ENCODE data around the gene ARID1B. TPM values are rescaled to one million over a fixed set of nuclear protein-coding genes. Genes with fewer than 3 reads are reported as not detected.
A peak's percentile ranks its signal among the peaks of the same experiment; 100 is the strongest.

Gene ARID1B
- total RNA-seq, 2 donors from 2014 or later: 43.9 to 44.6 TPM

- no peak overlapping the region for H3K27ac ChIP-seq
- TF ChIP-seq, protein P1, sequence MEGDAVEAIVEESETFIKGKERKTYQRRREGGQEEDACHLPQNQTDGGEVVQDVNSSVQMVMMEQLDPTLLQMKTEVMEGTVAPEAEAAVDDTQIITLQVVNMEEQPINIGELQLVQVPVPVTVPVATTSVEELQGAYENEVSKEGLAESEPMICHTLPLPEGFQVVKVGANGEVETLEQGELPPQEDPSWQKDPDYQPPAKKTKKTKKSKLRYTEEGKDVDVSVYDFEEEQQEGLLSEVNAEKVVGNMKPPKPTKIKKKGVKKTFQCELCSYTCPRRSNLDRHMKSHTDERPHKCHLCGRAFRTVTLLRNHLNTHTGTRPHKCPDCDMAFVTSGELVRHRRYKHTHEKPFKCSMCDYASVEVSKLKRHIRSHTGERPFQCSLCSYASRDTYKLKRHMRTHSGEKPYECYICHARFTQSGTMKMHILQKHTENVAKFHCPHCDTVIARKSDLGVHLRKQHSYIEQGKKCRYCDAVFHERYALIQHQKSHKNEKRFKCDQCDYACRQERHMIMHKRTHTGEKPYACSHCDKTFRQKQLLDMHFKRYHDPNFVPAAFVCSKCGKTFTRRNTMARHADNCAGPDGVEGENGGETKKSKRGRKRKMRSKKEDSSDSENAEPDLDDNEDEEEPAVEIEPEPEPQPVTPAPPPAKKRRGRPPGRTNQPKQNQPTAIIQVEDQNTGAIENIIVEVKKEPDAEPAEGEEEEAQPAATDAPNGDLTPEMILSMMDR (IDR thresholded peaks at IDR 0.05): no peak
- H3K27me3 ChIP-seq: no peaks in the 10 kb centered on the region
- H3K4me3 ChIP-seq: no peak overlapping the region
- peaks cover 0 to 6% of the 10 kb centered on the region in 2 donors for H3K4me1 ChIP-seq
- no peaks in the 10 kb centered on the region for H3K9me3 ChIP-seq
- H3K36me3 ChIP-seq: no peaks in the 10 kb centered on the region
- no peak for DNase-seq (ENCODE audit: low spot score)
Measured at GRCh38 chr6:157217894-157218370, 440.8 kb downstream of the ARID1B start.

DNA sequence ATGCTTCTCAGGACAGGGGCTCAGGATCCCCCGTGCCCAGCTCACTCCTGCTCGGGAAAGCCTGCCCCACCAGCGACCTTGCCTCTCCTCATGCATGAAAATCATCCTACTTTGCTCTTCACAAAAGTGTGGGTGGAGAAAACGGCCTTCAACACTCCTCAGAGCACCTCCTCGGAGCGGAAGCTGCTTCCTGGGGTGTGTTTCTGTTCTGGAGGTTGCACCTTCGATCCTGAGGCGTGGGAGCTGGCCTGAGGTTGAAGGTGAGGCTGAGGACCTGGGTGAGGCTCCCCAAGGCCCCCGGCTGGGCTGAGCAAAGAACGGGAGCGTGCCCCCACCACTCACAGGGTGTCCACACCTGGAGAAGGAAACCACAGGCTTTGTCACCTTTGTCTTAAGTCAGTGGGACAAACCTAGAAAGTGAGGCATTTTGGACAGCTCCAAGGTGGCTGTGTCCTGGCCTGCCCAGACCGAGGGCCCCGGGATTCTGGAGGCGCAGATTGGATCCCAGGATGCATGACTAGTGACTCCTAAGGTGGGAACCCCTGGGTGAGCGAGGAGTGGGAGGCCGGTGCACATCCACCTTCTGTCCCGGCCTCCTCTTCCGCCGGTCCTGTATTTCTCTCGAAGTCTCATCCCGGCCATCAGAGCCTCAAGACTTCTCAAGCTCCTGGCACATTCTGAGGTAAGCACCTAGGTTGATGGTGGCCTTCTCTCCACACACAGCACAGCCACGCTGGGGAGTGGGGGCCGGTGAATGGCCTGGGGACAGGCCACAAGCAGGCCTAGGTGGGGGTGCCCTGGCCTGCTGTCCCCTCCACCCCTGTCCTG lies 441.4 kb downstream of the ARID1B start:
- Histone ChIP-seq H3K9me3 (no peaks in the 10 kb centered on the region), H3K27me3 (no peaks in the 10 kb centered on the region), H3K4me3 (no peak overlapping the region), H3K4me1 (peaks cover 0 to 6% of the 10 kb centered on the region in 2 donors), H3K27ac (no peak overlapping the region), H3K36me3 (no peaks in the 10 kb centered on the region)
- TF ChIP-seq, protein P1 (IDR thresholded peaks at IDR 0.05): no peak
- DNase-seq (ENCODE audit: low spot score): no peak

- H3K4me1 ChIP-seq: peaks cover 0 to 6% of the 10 kb centered on the region in 2 donors
- H3K9me3 ChIP-seq: no peaks in the 10 kb centered on the region
- H3K27ac ChIP-seq: no peak overlapping the region
- no peaks in the 10 kb centered on the region for H3K27me3 ChIP-seq
- TF ChIP-seq, protein P1 (IDR thresholded peaks at IDR 0.05): no peak
- peak; percentile 42 for DNase-seq (ENCODE audit: low spot score)
- H3K4me3 ChIP-seq: no peak overlapping the region
- H3K36me3 ChIP-seq: no peaks in the 10 kb centered on the region
Measured at GRCh38 chr6:157219201-157220200, 442.3 kb downstream of the ARID1B start.

DNA sequence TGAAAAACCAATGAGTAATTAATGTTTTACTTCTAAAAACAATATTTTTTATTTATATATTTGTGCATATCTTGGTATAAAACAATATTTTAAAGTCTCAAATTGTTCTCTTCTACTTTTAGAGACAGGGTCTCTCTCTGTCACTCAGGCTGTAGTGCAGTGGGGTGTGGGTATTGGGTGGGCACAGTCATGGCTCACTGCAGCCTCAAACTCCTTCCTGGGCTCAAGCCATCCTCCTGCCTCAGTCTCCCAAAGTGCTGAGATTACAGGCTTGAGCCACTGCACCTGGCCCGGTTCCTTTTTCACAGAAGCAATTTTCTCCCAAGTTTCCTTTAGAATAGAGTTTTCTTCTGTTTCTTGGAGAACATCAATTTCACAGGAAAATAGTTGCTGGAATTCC lies 443.3 kb downstream of the ARID1B start:
- Histone ChIP-seq H3K27me3 (no peaks in the 10 kb centered on the region), H3K4me3 (peak overlapping the region; percentile 27 to 50), H3K36me3 (no peaks in the 10 kb centered on the region), H3K27ac (no peak overlapping the region), H3K4me1 (peaks cover 0 to 11% of the 10 kb centered on the region in 2 donors), H3K9me3 (no peaks in the 10 kb centered on the region)
- TF ChIP-seq, protein P1 (IDR thresholded peaks at IDR 0.05): no peak
- DNase-seq (ENCODE audit: low spot score): peak; percentile 43

- TF ChIP-seq, protein P1 (IDR thresholded peaks at IDR 0.05): peak; percentile 14 to 64
- peak overlapping the region; percentile 27 to 50 for H3K4me3 ChIP-seq
- H3K9me3 ChIP-seq: no peaks in the 10 kb centered on the region
- H3K27me3 ChIP-seq: no peaks in the 10 kb centered on the region
- H3K4me1 ChIP-seq: peaks cover 0 to 17% of the 10 kb centered on the region in 2 donors
- no peak overlapping the region for H3K27ac ChIP-seq
- peak; percentile 78 for DNase-seq (ENCODE audit: low spot score)
- no peaks in the 10 kb centered on the region for H3K36me3 ChIP-seq
Measured at GRCh38 chr6:157221049-157221816, 444.1 kb downstream of the ARID1B start.
